Ectodermal cell (in vitro differentiated cells): Measurements from ENCODE around the gene NDUFAF8.

Experiments
- H3K27ac ChIP-seq: 2 replicates; pipeline ENCODE4 v1.7.0; 2013; ENCODE audit warnings: mild to moderate bottlenecking, low read depth, low read length; ENCODE audit not compliant: insufficient read depth, poor library complexity, severe bottlenecking
- H3K27me3 ChIP-seq: 2 replicates; pipeline ENCODE4 v1.7.0; 2013; ENCODE audit warnings: mild to moderate bottlenecking, low read length; ENCODE audit not compliant: insufficient read depth, control insufficient read depth, poor library complexity, severe bottlenecking
- H3K36me3 ChIP-seq: one replicate; pipeline ENCODE4 v1.7.0; 2013; ENCODE audit warnings: low read length; ENCODE audit not compliant: control insufficient read depth, insufficient read depth
- H3K4me1 ChIP-seq: one replicate; pipeline ENCODE4 v1.7.0; 2013; ENCODE audit warnings: low read length; ENCODE audit not compliant: control insufficient read depth, insufficient read depth
- H3K4me3 ChIP-seq: 2 replicates; pipeline ENCODE4 v1.7.0; 2013; ENCODE audit warnings: low read depth, low read length, control low read depth; ENCODE audit not compliant: insufficient read depth
- H3K9me3 ChIP-seq: 2 replicates; pipeline ENCODE4 v1.7.0; 2013; ENCODE audit warnings: mild to moderate bottlenecking, low read length, moderate library complexity; ENCODE audit not compliant: control insufficient read depth
- WGBS, 2 experiments: methylation state at CpG; one replicate each; pipeline ENCODE4 v1.1.7; 2013; ENCODE audit warnings: missing lambda C conversion rate in 2 of 2; 5-methylcytosine and 5-hydroxymethylcytosine counted together

Gene NDUFAF8

DNA sequence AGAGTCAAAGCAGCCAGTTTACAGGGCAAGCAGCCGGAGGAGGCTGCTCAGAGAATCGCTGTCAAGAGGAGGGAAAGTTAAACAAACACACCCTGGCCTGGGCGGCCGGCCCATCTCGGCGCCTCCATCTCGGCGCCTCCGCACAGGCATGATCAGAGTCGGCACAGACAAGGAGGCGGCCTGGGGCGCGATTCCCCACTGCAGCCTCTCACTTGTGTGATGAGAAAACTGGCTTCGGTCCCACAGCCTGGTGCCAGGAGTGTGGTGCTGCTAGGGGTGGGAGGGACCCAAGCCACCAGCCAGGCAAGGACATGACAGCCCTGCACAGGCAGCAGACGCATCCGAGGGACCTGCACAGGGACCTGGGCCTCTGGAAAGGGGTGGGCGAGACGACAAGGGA is 38.3 kb downstream of the NDUFAF8 start:
- Histone ChIP-seq H3K4me3 (no peak overlapping the region), H3K4me1 (no peaks in the 10 kb centered on the region), H3K27ac (no peak overlapping the region), H3K27me3 (no peaks in the 10 kb centered on the region), H3K36me3 (peaks cover 8% of the 10 kb centered on the region), H3K9me3 (no peaks in the 10 kb centered on the region)
- WGBS, 2 experiments: 96% methylated on average over 18 of the region's 18 CpGs

GRCh38 chr17:81277946-81278693 is 39.0 kb downstream of the NDUFAF8 start:
- Histone ChIP-seq H3K36me3 (peaks cover 5% of the 10 kb centered on the region), H3K9me3 (no peaks in the 10 kb centered on the region), H3K27me3 (no peaks in the 10 kb centered on the region), H3K4me3 (no peak overlapping the region), H3K27ac (no peak overlapping the region), H3K4me1 (no peaks in the 10 kb centered on the region)
- WGBS, 2 experiments: 94 to 95% methylated on average over 20 of the region's 20 CpGs

GRCh38 chr17:81278831-81279230 is 39.7 kb downstream of the NDUFAF8 start:
- no peaks in the 10 kb centered on the region for H3K36me3 ChIP-seq
- H3K27ac ChIP-seq: no peak overlapping the region
- H3K4me1 ChIP-seq: no peaks in the 10 kb centered on the region
- H3K27me3 ChIP-seq: no peaks in the 10 kb centered on the region
- H3K9me3 ChIP-seq: no peaks in the 10 kb centered on the region
- H3K4me3 ChIP-seq: no peak overlapping the region
- WGBS, 2 experiments: 94 to 95% methylated on average over 8 of the region's 8 CpGs

- H3K27ac ChIP-seq: no peak overlapping the region
- no peaks in the 10 kb centered on the region for H3K27me3 ChIP-seq
- no peaks in the 10 kb centered on the region for H3K36me3 ChIP-seq
Measured at GRCh38 chr17:81279278-81280275, 40.5 kb downstream of the NDUFAF8 start.

DNA sequence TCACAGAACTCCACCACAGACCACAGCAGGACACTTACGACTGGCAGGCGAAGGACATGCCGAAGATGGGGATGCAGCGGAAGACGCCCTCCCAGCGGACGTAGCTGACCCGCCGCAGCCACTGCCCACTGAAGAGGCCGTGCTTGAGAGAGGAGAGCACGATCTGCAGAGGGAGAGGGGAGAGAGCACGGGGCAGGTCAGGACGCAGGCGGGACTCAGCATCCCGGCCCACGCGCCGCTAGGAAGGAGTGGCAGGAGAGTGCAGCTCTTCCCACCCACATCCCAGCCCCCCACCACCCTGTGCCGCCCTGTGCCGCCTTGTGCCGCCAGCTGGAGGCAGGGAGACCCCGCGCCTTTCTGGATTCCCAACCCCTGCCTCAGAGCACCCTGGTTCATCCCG is 41.5 kb downstream of the NDUFAF8 start:
- Histone ChIP-seq H3K9me3 (no peaks in the 10 kb centered on the region), H3K27me3 (no peaks in the 10 kb centered on the region), H3K27ac (no peak overlapping the region), H3K4me1 (peaks cover 8% of the 10 kb centered on the region), H3K36me3 (no peaks in the 10 kb centered on the region), H3K4me3 (no peak overlapping the region)
- WGBS, 2 experiments: 91 to 94% methylated on average over 24 of the region's 24 CpGs

More at GRCh38 chr17:81279278-81280275, 40.5 kb downstream of the NDUFAF8 start:
- Histone ChIP-seq H3K4me1 (no peaks in the 10 kb centered on the region), H3K9me3 (no peaks in the 10 kb centered on the region), H3K4me3 (no peak overlapping the region)
- WGBS, 2 experiments: 93 to 94% methylated on average over 50 of the region's 50 CpGs

DNA sequence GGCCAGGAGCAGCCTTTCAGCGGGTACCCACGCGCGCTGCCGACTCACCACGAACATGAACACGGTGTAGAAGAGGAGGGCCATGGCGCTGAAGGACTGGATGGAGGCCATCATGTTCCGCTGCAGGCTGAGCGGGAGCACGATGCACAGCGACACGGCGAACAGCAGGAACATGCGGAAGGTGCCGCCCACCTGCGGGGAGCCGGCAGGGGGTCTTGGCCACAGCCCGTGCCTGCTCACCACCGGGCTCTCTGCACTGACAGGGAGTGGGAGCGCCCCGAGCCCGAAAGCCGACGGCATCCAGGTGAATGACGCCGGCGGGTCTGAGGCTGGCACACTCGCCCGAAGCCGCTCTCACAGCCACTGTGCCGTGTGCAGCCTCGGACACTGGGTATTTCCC is 43.0 kb downstream of the NDUFAF8 start:
- no peak overlapping the region for H3K4me3 ChIP-seq
- no peak overlapping the region for H3K27ac ChIP-seq
- no peaks in the 10 kb centered on the region for H3K27me3 ChIP-seq
- H3K36me3 ChIP-seq: no peaks in the 10 kb centered on the region
- H3K4me1 ChIP-seq: peaks cover 12% of the 10 kb centered on the region
- 93% methylated on average over 33 of the region's 33 CpGs for WGBS, 2 experiments
- H3K9me3 ChIP-seq: no peaks in the 10 kb centered on the region

- H3K4me3 ChIP-seq: no peak overlapping the region
- 95% methylated on average over 16 of the region's 16 CpGs for WGBS, 2 experiments
- peaks cover 12% of the 10 kb centered on the region for H3K4me1 ChIP-seq
- no peak overlapping the region for H3K27ac ChIP-seq
- no peaks in the 10 kb centered on the region for H3K27me3 ChIP-seq
- no peaks in the 10 kb centered on the region for H3K36me3 ChIP-seq
- H3K9me3 ChIP-seq: no peaks in the 10 kb centered on the region
Measured at GRCh38 chr17:81282876-81283275, 43.8 kb downstream of the NDUFAF8 start.

- H3K27me3 ChIP-seq: no peaks in the 10 kb centered on the region
- H3K36me3 ChIP-seq: no peaks in the 10 kb centered on the region
- H3K4me3 ChIP-seq: no peak overlapping the region
- H3K4me1 ChIP-seq: peaks cover 12% of the 10 kb centered on the region
- 82 to 84% methylated on average over 37 of the region's 37 CpGs for WGBS, 2 experiments
- no peaks in the 10 kb centered on the region for H3K9me3 ChIP-seq
- no peak overlapping the region for H3K27ac ChIP-seq
Measured at GRCh38 chr17:81285179-81285878, 46.2 kb downstream of the NDUFAF8 start.

DNA sequence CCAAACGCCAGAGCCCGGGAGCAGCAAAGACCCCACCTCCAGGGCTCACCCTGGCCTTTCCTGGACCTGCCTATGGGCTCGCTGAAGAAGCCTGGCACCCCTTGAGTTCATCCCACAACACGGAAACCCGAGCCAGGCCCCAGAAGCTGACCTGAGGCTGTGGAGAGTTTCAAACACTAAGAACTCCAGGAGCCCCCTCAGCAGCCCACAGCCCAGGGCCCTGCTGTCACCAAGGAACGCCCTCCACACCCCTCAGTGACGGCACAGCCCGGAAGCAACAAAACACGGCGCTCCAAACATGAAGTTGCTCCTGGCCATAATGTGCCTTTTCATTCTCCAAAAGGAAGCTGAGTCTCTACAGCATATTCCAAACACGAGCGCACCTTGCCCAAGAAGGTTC is 46.8 kb downstream of the NDUFAF8 start:
- Histone ChIP-seq H3K36me3 (no peaks in the 10 kb centered on the region), H3K27ac (no peak overlapping the region)

More for the DNA sequence above, 46.8 kb downstream of the NDUFAF8 start:
- WGBS, 2 experiments: 92 to 93% methylated on average over 12 of the region's 12 CpGs
- H3K27me3 ChIP-seq: no peaks in the 10 kb centered on the region
- no peaks in the 10 kb centered on the region for H3K9me3 ChIP-seq
- no peak overlapping the region for H3K4me3 ChIP-seq
- peaks cover 12% of the 10 kb centered on the region for H3K4me1 ChIP-seq
